ENCODE measurements around the gene VSTM2A. TPM values are rescaled to one million over a fixed set of nuclear protein-coding genes. Genes with fewer than 3 reads are reported as not detected.

Gene VSTM2A
- total RNA-seq, 2 experiments from 2014 or later = not detected

- DNase-seq (no peak), ATAC-seq (no peak)
- intact Hi-C loops (cut with micrococcal nuclease) = no loop called here
- Mint-ChIP-seq H3K4me3 (no peak overlapping the region), H3K36me3 (ENCODE audit: low read depth) (no peaks in the 10 kb centered on the region), H3K27me3 (no peaks in the 10 kb centered on the region), H3K9me3 (peaks cover 2% of the 10 kb centered on the region), H3K4me1 (ENCODE audit: low read depth) (no peaks in the 10 kb centered on the region), H3K27ac (no peak overlapping the region)
- CTCF ChIA-PET = no interaction called here
- TF ChIP-seq CTCF (IDR thresholded peaks at IDR 0.05) = no peak
- POLR2A ChIA-PET = no interaction called here
Measured at GRCh38 chr7:54615537-54615936, 73.4 kb downstream of the VSTM2A start.

Other genes starting within 250 kb of the VSTM2A start
- gene SEC61G, start 216.8 kb downstream of the VSTM2A start, total RNA-seq = 100 to 1,000 TPM; 162 to 172 TPM